Sigmoid colon (tissue), 7 donors: ENCODE measurements around the gene LGR5. TPM values are rescaled to one million over a fixed set of nuclear protein-coding genes. Genes with fewer than 3 reads are reported as not detected.
"Not testable (repeated sequence)": the region's sequence is repeated elsewhere in the genome, so short reads cannot be mapped to it uniquely, and the experiment has no call there.

Experiments used
- DNase-seq: peaks from one replicate; pipeline ENCODE4 v3.0.0-alpha.2; 2019
- H3K27ac ChIP-seq, 4 donors: fragments of 200-600 bp; sonication (generic); one replicate each; pipeline ENCODE4 v1.5.1; 2016 to 2019; ENCODE audit warnings: mild to moderate bottlenecking in 1 of 4
- H3K27me3 ChIP-seq, 3 donors: fragments of 200-600 bp; sonication (generic); one replicate each; pipeline ENCODE4 v1.5.1; 2019; ENCODE audit warnings: mild to moderate bottlenecking in 1 of 3
- H3K36me3 ChIP-seq, 4 donors: fragments of 200-600 bp; sonication (generic); one replicate each; pipeline ENCODE4 v1.5.1; 2016 to 2019
- H3K4me1 ChIP-seq, 4 donors: fragments of 200-600 bp; sonication (generic); one replicate each; pipeline ENCODE4 v1.5.1; 2017 to 2019
- H3K4me3 ChIP-seq, 4 donors: fragments of 200-600 bp; sonication (generic); one replicate each; pipeline ENCODE4 v1.5.1; 2017 to 2019; ENCODE audit warnings: mild to moderate bottlenecking in 2 of 4, moderate library complexity in 1 of 4
- H3K9me3 ChIP-seq, 4 donors: fragments of 200-600 bp in 3 of 4; sonication (generic) in 3 of 4; one replicate each; pipeline versions ENCODE4 v1.5.1 to v1.6.1; 2013 to 2019
- EP300 ChIP-seq, 4 donors: sonication (generic); formaldehyde crosslinking; IDR thresholded peaks; one replicate each; pipeline ENCODE4 v1.6.1; 2017; ENCODE audit warnings: antibody characterized with exemption in 4 of 4
- POLR2A ChIP-seq, 2 donors: fragments of 450-650 bp; IDR thresholded peaks; one replicate each; pipeline ENCODE4 v1.6.1; 2016; ENCODE audit warnings: antibody characterized with exemption in 2 of 2, mild to moderate bottlenecking in 2 of 2, moderate library complexity in 2 of 2
- POLR2AphosphoS5 ChIP-seq, 4 donors: sonication (generic); formaldehyde crosslinking; IDR thresholded peaks; one replicate each; pipeline ENCODE4 v1.6.1; 2017; ENCODE audit warnings: antibody characterized with exemption in 4 of 4
- WGBS, 2 donors: extraction: QIAGEN DNeasy Blood & Tissue Kit; methylation state at CpG; one replicate each; pipeline ENCODE4 v1.1.7; 2013; 5-methylcytosine and 5-hydroxymethylcytosine counted together
- intact Hi-C: fragments of 100-400 bp; cut with DNase I; formaldehyde crosslinking; loops from one replicate; pipeline ENCODE4 v1.15.1; 2023
- polyA plus RNA-seq, 3 donors: library from polyadenylated mRNA; stranded (reverse); fragments of 200-250 nt; gene quantifications; one replicate each; pipeline ENCODE4 v1.2.3, GENCODE V29; 2013
- total RNA-seq, 4 donors: library from RNA; depleted of rRNA; stranded (reverse); fragments of >200 nt; gene quantifications; one replicate each; pipeline ENCODE4 v1.1.0, GENCODE V29; 2016
- TF ChIP-seq, protein P1 (sequence below), 4 experiments: fragments of 450-650 bp in 3 of 4; fragments of 200-600 bp in 1 of 4; IDR thresholded peaks; one replicate each; pipeline ENCODE4 v1.5.1; 2016 to 2019; ENCODE audit warnings: antibody characterized with exemption in 4 of 4, mild to moderate bottlenecking in 3 of 4, moderate library complexity in 2 of 4
- donor health status: healthy with polysubstance abuse.
- donor health status: Bipolar disorder and iron deficiency.
- donor health status: healthy.

LGR5 gene
- total and polyA plus RNA-seq, 7 donors: 0.23 to 3.4 (median 0.36) TPM; not detected in 4

DNA sequence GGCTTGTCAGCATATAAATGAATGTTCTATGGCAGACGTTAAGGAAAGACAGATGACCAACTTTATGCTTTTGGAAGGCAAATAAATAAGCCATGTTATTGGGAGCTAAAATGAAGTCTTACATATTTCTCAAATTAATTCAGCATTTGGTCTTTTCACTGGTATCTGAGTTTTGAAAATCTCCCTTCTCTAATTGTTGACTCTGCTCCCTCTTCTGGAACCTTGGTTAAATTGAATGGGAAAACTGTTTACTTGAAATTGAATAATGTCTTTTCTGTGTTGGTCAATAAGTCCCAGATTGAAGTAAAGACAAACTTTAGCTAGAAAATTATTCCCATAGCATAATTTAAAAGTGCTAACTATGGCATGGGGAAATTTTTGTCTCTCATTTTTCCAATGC is 38.7 kb downstream of the LGR5 start:
- Histone ChIP-seq H3K27ac (no peak overlapping the region), H3K36me3 (no peaks in the 10 kb centered on the region), H3K4me3 (no peak overlapping the region), H3K4me1 (no peaks in the 10 kb centered on the region), H3K9me3 (peaks cover 0 to 3% (median 0%) of the 10 kb centered on the region in 4 donors), H3K27me3 (no peaks in the 10 kb centered on the region)
- no peak for TF ChIP-seq POLR2AphosphoS5 (IDR thresholded peaks at IDR 0.05)
- no peak for TF ChIP-seq EP300 (IDR thresholded peaks at IDR 0.05)
- TF ChIP-seq, protein P1, sequence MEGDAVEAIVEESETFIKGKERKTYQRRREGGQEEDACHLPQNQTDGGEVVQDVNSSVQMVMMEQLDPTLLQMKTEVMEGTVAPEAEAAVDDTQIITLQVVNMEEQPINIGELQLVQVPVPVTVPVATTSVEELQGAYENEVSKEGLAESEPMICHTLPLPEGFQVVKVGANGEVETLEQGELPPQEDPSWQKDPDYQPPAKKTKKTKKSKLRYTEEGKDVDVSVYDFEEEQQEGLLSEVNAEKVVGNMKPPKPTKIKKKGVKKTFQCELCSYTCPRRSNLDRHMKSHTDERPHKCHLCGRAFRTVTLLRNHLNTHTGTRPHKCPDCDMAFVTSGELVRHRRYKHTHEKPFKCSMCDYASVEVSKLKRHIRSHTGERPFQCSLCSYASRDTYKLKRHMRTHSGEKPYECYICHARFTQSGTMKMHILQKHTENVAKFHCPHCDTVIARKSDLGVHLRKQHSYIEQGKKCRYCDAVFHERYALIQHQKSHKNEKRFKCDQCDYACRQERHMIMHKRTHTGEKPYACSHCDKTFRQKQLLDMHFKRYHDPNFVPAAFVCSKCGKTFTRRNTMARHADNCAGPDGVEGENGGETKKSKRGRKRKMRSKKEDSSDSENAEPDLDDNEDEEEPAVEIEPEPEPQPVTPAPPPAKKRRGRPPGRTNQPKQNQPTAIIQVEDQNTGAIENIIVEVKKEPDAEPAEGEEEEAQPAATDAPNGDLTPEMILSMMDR (IDR thresholded peaks at IDR 0.05): no peak
- TF ChIP-seq POLR2A (IDR thresholded peaks at IDR 0.05): no peak
- DNase-seq: no peak
- intact Hi-C loops: no loop called here
- WGBS, 2 donors: 55 to 68% methylated on average over 1 of the region's 1 CpG

DNA sequence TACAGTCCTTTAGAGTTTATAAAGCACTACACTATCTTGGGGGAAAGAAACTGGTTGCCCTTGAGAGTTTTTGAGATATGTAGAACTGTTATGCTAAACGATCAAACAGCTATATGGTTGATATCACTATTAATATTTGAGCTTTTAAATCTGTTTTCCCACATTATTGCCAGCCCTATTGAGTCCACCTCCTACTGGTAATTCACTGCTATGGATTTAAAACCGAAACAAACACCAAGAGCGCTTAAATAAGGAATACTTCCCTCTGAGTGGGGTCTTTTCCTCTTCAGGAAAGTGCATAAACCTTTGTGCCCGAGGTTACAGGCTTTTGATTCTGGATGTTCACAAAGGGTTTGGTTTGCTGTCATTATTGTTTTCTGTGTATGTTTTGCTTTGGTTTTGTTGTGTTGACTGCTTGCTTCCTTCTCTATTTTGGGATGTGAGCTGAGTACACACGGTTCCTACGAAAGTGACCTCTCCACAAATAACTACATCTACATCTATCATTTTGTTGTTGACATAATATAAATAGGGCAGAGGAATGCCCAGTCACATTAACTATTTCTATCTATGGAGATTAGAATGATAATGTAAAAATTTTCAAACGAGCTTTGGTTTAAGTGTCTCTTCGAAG is 44.8 kb downstream of the LGR5 start:
- H3K4me1 ChIP-seq: no peaks in the 10 kb centered on the region
- H3K27ac ChIP-seq: no peak overlapping the region
- DNase-seq: no peak
- no peak for TF ChIP-seq POLR2AphosphoS5 (IDR thresholded peaks at IDR 0.05)
- TF ChIP-seq EP300 (IDR thresholded peaks at IDR 0.05): no peak
- no peak for TF ChIP-seq POLR2A (IDR thresholded peaks at IDR 0.05)
- TF ChIP-seq, protein P1 (IDR thresholded peaks at IDR 0.05): no peak
- intact Hi-C loops: no loop called here
- peaks cover 0 to 3% (median 0%) of the 10 kb centered on the region in 4 donors for H3K9me3 ChIP-seq
- no peaks in the 10 kb centered on the region for H3K27me3 ChIP-seq
- no peaks in the 10 kb centered on the region for H3K36me3 ChIP-seq
- 65 to 78% methylated on average over 8 of the region's 8 CpGs for WGBS, 2 donors
- H3K4me3 ChIP-seq: no peak overlapping the region

DNA sequence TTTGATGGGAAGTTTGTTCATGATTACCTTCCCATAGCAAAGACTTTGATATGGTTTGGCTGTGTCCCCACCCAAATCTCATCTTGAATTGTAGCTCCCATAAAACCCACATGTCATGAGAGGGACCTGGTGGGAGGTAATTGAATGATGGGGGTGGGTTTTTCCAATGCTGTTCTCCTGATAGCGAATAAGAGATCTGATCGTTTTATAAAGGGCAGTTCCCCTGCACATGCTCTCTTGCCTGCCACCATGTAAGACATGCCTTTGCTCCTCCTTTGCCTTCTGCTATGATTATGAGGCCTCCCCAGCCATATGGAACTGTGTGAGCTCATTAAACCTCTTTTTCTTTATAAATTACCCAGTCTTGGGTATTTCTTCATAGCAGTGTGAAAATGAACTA is 51.2 kb downstream of the LGR5 start:
- H3K4me3 ChIP-seq, H3K4me1 ChIP-seq, H3K27ac ChIP-seq, H3K27me3 ChIP-seq, intact Hi-C loops, H3K36me3 ChIP-seq, DNase-seq, H3K9me3 ChIP-seq: not testable (repeated sequence)
- 68 to 95% methylated on average over 2 of the region's 2 CpGs for WGBS, 2 donors

DNA sequence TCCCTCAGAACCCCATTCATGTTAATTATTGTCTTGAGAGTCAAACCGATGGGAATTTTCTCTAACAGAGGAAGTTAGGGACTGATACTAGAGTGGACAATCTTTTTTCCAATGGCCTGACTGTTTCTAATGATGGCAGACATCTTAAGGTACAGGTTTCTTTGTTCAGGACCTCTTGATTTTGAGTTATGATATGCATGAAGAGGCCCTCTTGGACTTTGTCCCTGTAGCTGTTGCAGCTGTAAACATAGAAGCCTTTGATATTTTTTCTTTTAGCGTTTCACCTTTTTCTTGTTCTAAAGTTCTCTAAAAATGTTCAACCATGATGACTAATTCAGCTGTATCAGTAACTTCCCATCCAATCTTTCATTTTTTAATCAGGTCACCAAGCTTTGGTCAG is 53.0 kb downstream of the LGR5 start:
- Histone ChIP-seq H3K27ac (no peak overlapping the region), H3K9me3 (no peaks in the 10 kb centered on the region), H3K27me3 (no peaks in the 10 kb centered on the region), H3K36me3 (no peaks in the 10 kb centered on the region), H3K4me1 (no peaks in the 10 kb centered on the region), H3K4me3 (no peak overlapping the region)
- no peak for DNase-seq
- TF ChIP-seq POLR2A (IDR thresholded peaks at IDR 0.05) (no peak), EP300 (IDR thresholded peaks at IDR 0.05) (no peak), POLR2AphosphoS5 (IDR thresholded peaks at IDR 0.05) (no peak)
- TF ChIP-seq, protein P1 (IDR thresholded peaks at IDR 0.05): no peak
- intact Hi-C loops: no loop called here
- WGBS, 2 donors: 32 to 77% methylated on average over 2 of the region's 2 CpGs

DNA sequence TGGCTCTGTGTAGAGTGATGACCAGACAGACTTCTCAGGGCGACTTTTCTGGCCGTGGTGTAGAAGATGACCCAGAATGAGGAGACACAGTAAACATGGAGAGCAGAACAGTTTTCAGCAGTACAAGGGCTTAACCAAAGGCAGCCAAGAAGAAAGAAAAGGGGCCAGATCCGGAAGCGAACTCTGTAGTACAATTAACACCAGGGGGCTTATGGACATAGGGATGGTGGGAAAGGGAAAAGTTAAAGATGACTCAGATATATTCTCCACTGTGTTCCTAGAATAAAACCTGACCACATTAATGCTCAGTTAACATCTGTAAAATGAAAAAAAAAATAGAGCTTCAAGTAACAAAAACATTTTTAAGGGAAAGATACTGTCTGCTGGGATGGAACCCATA is 60.2 kb downstream of the LGR5 start:
- Histone ChIP-seq H3K27ac (no peak overlapping the region), H3K4me3 (no peak overlapping the region), H3K9me3 (no peaks in the 10 kb centered on the region), H3K36me3 (no peaks in the 10 kb centered on the region), H3K27me3 (no peaks in the 10 kb centered on the region), H3K4me1 (no peaks in the 10 kb centered on the region)
- WGBS, 2 donors: 95 to 97% methylated on average over 4 of the region's 4 CpGs
- no peak for DNase-seq
- no peak for TF ChIP-seq POLR2A (IDR thresholded peaks at IDR 0.05)
- TF ChIP-seq, protein P1 (IDR thresholded peaks at IDR 0.05): no peak
- intact Hi-C loops: no loop called here
